Stimulated activated CD4-positive, alpha-beta T cell treated with anti-CD3 and anti-CD28 coated beads, Interleukin-15, amount 100 ng/mL, for 48 hours (primary cell): ENCODE data around the gene IRX2.

Experiments used
- DNase-seq, 2 donors: peaks; one replicate each; pipeline ENCODE4 v3.0.0-alpha.2; 2020; ENCODE audit warnings: low read depth in 2 of 2

The IRX2 gene

GRCh38 chr5:2741956-2742355, 9.5 kb downstream of the IRX2 start:
- DNase-seq: no peak

GRCh38 chr5:2740876-2741555, 10.5 kb downstream of the IRX2 start:
- DNase-seq: no peak

GRCh38 chr5:2740051-2740875, 11.2 kb downstream of the IRX2 start:
- DNase-seq: no peak

- DNase-seq: no peak
Observed at GRCh38 chr5:2739360-2740050, 12.0 kb downstream of the IRX2 start.

GRCh38 chr5:2738700-2739359, 12.6 kb downstream of the IRX2 start:
- DNase-seq: no peak

GRCh38 chr5:2738156-2738699, 13.2 kb downstream of the IRX2 start:
- no peak for DNase-seq

GRCh38 chr5:2737273-2738155, 14.0 kb downstream of the IRX2 start:
- no peak for DNase-seq

GRCh38 chr5:2736872-2737271, 14.6 kb downstream of the IRX2 start:
- no peak for DNase-seq

- no peak for DNase-seq
Observed at GRCh38 chr5:2735996-2736395, 15.5 kb downstream of the IRX2 start.

- no peak for DNase-seq
Observed at GRCh38 chr5:2732850-2733249, 18.6 kb downstream of the IRX2 start.

GRCh38 chr5:2732004-2732403, 19.5 kb downstream of the IRX2 start:
- DNase-seq: no peak

GRCh38 chr5:2729189-2729588, 22.3 kb downstream of the IRX2 start:
- DNase-seq: no peak

GRCh38 chr5:2727550-2727949, 23.9 kb downstream of the IRX2 start:
- DNase-seq: no peak

- DNase-seq: no peak
Observed at GRCh38 chr5:2725980-2726765, 25.3 kb downstream of the IRX2 start.

- no peak for DNase-seq
Observed at GRCh38 chr5:2724831-2725230, 26.6 kb downstream of the IRX2 start.

GRCh38 chr5:2724031-2724581, 27.4 kb downstream of the IRX2 start:
- no peak for DNase-seq

GRCh38 chr5:2722901-2723300, 28.6 kb downstream of the IRX2 start:
- no peak for DNase-seq

GRCh38 chr5:2721385-2722138, 29.9 kb downstream of the IRX2 start:
- DNase-seq: no peak

GRCh38 chr5:2719332-2719731, 32.1 kb downstream of the IRX2 start:
- no peak for DNase-seq
